K562 (cell line): ENCODE measurements around the gene NTN1. TPM values are rescaled to one million over a fixed set of nuclear protein-coding genes. Genes with fewer than 3 reads are reported as not detected.

ENCODE experiments used
- ATAC-seq: fragments of 200-7000 bp; cut with Tn5 transposase; 3 replicates; pipeline ENCODE4 v1.9.1; 2020; ENCODE audit warnings: moderate library complexity
- BruUV-seq: library from RNA; stranded (reverse); fragments of 400-500 nt; replicated peaks from 2 replicates; lab custom pipeline; 2021; lab: Mats Ljungman, UMichigan
- CTCF ChIA-PET: fragments of 300-600 bp; formaldehyde crosslinking; extraction: SDS; loops from one replicate; lab custom pipeline; 2021; ENCODE audit warnings: low intra/inter-chr PET ratio; lab: Yijun Ruan, JAX
- POLR2A ChIA-PET: fragments of 300-600, 350-650 bp; sonication (Branson Sonifier 250); formaldehyde crosslinking; extraction: SDS; loops from one replicate; lab custom pipeline; 2021; ENCODE audit warnings: antibody characterized with exemption, inconsistent platforms; lab: Yijun Ruan, JAX
- DNase-seq, 4 experiments: peaks; one replicate each; pipeline versions ENCODE4 v3.0.0 to v3.0.0-alpha.2; 2011 to 2018; ENCODE audit warnings: low spot score in 3 of 4, mixed read lengths in 3 of 4; ENCODE audit errors: extremely low read depth in 1 of 4
- FAIRE-seq: peaks from 2 replicates; lab custom pipeline; 2011; peaks lifted over from hg19 to GRCh38; lab: Jason Lieb, UNC
- H2AFZ ChIP-seq: 2 replicates; pipeline ENCODE4 v1.6.0; 2011; ENCODE audit warnings: low read depth, low read length, control low read depth, inconsistent platforms
- H3K27ac ChIP-seq: fragments of 200-600 bp; 3 replicates; pipeline ENCODE4 v1.8.0; 2011; ENCODE audit warnings: low read depth, mild to moderate bottlenecking, control low read depth, inconsistent platforms, low read length, moderate library complexity, mixed read lengths; ENCODE audit errors: extremely low read depth
- H3K27me3 ChIP-seq, 2 experiments: fragments of 300-600 bp in 1 of 2; 2 replicates in 1 of 2; 3 replicates in 1 of 2; pipeline versions ENCODE4 v1.6.0 to v1.8.0; 2011; ENCODE audit warnings: inconsistent platforms in 2 of 2, low read length in 2 of 2, mild to moderate bottlenecking in 1 of 2, mixed read lengths in 1 of 2, moderate library complexity in 1 of 2; ENCODE audit not compliant: control insufficient read depth in 2 of 2, insufficient read depth in 2 of 2
- H3K36me3 ChIP-seq: fragments of 300-600 bp; 3 replicates; pipeline ENCODE4 v1.8.0; 2011; ENCODE audit warnings: mild to moderate bottlenecking, low read length, inconsistent platforms; ENCODE audit not compliant: control insufficient read depth, insufficient read depth
- H3K4me1 ChIP-seq, 2 experiments: fragments of 200-600 bp in 1 of 2; replicated peaks in 1 of 2; 2 replicates in 1 of 2; 3 replicates in 1 of 2; pipeline versions ENCODE4 v1.5.1 to v1.8.0; 2011; ENCODE audit warnings: inconsistent platforms in 2 of 2, low read length in 2 of 2, mild to moderate bottlenecking in 1 of 2, mixed read lengths in 1 of 2, moderate library complexity in 1 of 2; ENCODE audit not compliant: control insufficient read depth in 2 of 2, insufficient read depth in 2 of 2
- H3K4me2 ChIP-seq: 2 replicates; pipeline ENCODE4 v1.6.1; 2011; ENCODE audit warnings: low read length, control low read depth, inconsistent platforms, mixed read lengths; ENCODE audit not compliant: insufficient read depth
- H3K4me3 ChIP-seq: fragments of 200-600 bp; sonication (generic), shearing (Covaris generic); 2 replicates; pipeline ENCODE4 v1.5.1; 2016; ENCODE audit warnings: control low read depth, inconsistent platforms
- H3K79me2 ChIP-seq: fragments of 200-600 bp; 3 replicates; pipeline ENCODE4 v1.8.0; 2011; ENCODE audit warnings: low read length, inconsistent platforms; ENCODE audit not compliant: control insufficient read depth, insufficient read depth
- H3K9ac ChIP-seq, 2 experiments: 2 replicates each; pipeline versions ENCODE4 v1.6.0 to v1.6.1; 2011; ENCODE audit warnings: low read depth in 2 of 2, low read length in 2 of 2, control low read depth in 1 of 2, inconsistent platforms in 1 of 2, mild to moderate bottlenecking in 1 of 2, mixed read lengths in 1 of 2; ENCODE audit not compliant: insufficient read depth in 1 of 2
- H3K9me1 ChIP-seq: one replicate; pipeline ENCODE4 v1.6.0; 2011; ENCODE audit warnings: inconsistent platforms, mild to moderate bottlenecking, low read length, moderate library complexity; ENCODE audit not compliant: control insufficient read depth, insufficient read depth
- H3K9me3 ChIP-seq: replicated peaks from 2 replicates; pipeline ENCODE4 v1.5.1; 2011; ENCODE audit warnings: low read depth, low read length, inconsistent platforms; ENCODE audit not compliant: control insufficient read depth, insufficient read depth
- H4K20me1 ChIP-seq: replicated peaks from 2 replicates; pipeline ENCODE4 v1.6.1; 2011; ENCODE audit warnings: low read length, inconsistent platforms, mixed read lengths; ENCODE audit not compliant: control insufficient read depth, insufficient read depth
- CTBP1 ChIP-seq: fragments of 450-650 bp; IDR thresholded peaks from 2 replicates; pipeline ENCODE4 v1.6.1; 2016; ENCODE audit warnings: borderline replicate concordance
- MBD2 ChIP-seq: sonication (generic); IDR thresholded peaks from 2 replicates; pipeline ENCODE4 v1.6.1; 2016; ENCODE audit warnings: low read depth, borderline replicate concordance
- PHTF2 ChIP-seq: fragments of 250-450 bp; sonication (Bioruptor Pico); IDR thresholded peaks from 2 replicates; pipeline ENCODE4 v1.5.0; 2021; ENCODE audit warnings: mild to moderate bottlenecking
- SIRT6 ChIP-seq: IDR thresholded peaks from one replicate; pipeline ENCODE4 v1.6.1; 2012; ENCODE audit warnings: low read depth, mild to moderate bottlenecking, control low read depth, inconsistent platforms, low read length, moderate library complexity
- SPI1 ChIP-seq: IDR thresholded peaks from 2 replicates; pipeline ENCODE4 v1.6.1; 2011; ENCODE audit warnings: low read depth, low read length, control low read depth, borderline replicate concordance
- ZFP91 ChIP-seq: sonication (generic); formaldehyde crosslinking; IDR thresholded peaks from 2 replicates; pipeline ENCODE4 v1.8.0; 2022; ENCODE audit warnings: mild to moderate bottlenecking, missing genetic modification reagents
- ZNF384 ChIP-seq: IDR thresholded peaks from 2 replicates; pipeline ENCODE4 v1.6.1; 2012; ENCODE audit warnings: low read depth, low read length, improper control_type of control experiment
- ZNF57 ChIP-seq: fragments of 450-650 bp; formaldehyde crosslinking; IDR thresholded peaks from 2 replicates; pipeline ENCODE4 v1.4.0; 2020; ENCODE audit warnings: mild to moderate bottlenecking, moderate library complexity
- ZNF586 ChIP-seq: fragments of 450-650 bp; formaldehyde crosslinking; conservative IDR thresholded peaks from 2 replicates; pipeline ENCODE4 v1.4.0; 2020; ENCODE audit warnings: mild to moderate bottlenecking, moderate library complexity
- ZNF695 ChIP-seq: fragments of 450-650 bp; formaldehyde crosslinking; IDR thresholded peaks from 2 replicates; pipeline ENCODE4 v1.4.0; 2020; ENCODE audit warnings: mild to moderate bottlenecking, moderate library complexity
- whole genome bisulfite sequencing: fragments of 100-300 bp; shearing (Covaris generic); methylation state at CpG from one replicate; pipeline ENCODE4 v1.1.6; 2016; ENCODE audit warnings: low coverage, mixed read lengths; ENCODE audit not compliant: insufficient coverage; ENCODE audit errors: missing lambda C conversion rate; 5-methylcytosine and 5-hydroxymethylcytosine counted together
- in situ Hi-C: fragments of 300-500 bp; cut with MboI; formaldehyde crosslinking; loops from 4 replicates; pipeline ENCODE4 v1.15.0; 2018; ENCODE audit warnings: inconsistent platforms, mixed read lengths
- intact Hi-C: fragments of 100-400 bp; cut with micrococcal nuclease; formaldehyde crosslinking; loops from 2 replicates; pipeline ENCODE4 v1.14.2; 2022
- polyA plus RNA-seq, 8 experiments: library from polyadenylated mRNA; depleted of rRNA in 4 of 8; stranded (reverse) in 5 of 8; unstranded in 3 of 8; fragments of >200 nt; fragmentation: Nextera tagmentation in 2 of 8; fragmentation: Illumina TruSeq in 1 of 8; extraction: Ambion mirVana in 2 of 8; extraction: Trizol in 1 of 8; gene quantifications; 2 replicates each; pipeline versions ENCODE4 v1.2.1 to v1.2.3, GENCODE V29; 2011 to 2014; ENCODE audit warnings: inconsistent platforms in 1 of 8, missing spikeins in 1 of 8
- total RNA-seq, 7 experiments: library from RNA; depleted of rRNA in 6 of 7; stranded (reverse); fragments of >200 nt in 6 of 7; fragmentation: Illumina TruSeq in 2 of 7; extraction: Trizol in 2 of 7; gene quantifications; 2 replicates each; pipeline versions ENCODE4 v1.2.1 to v1.2.3, GENCODE V29; 2011 to 2021; ENCODE audit warnings: low replicate concordance in 1 of 7

Gene NTN1
- total and polyA plus RNA-seq, 9 of the 15 experiments (the other 6 are each of a cell fraction or from before 2014, with no cell fraction given) = 0.02 TPM; not detected in 8

GRCh38 chr17:9235346-9235745, 214.0 kb downstream of the NTN1 start:
- no peaks in the 10 kb centered on the region for H3K9me1 ChIP-seq
- H4K20me1 ChIP-seq = 0 out of 2 replicates have a peak, but pooled peaks cover 5% of the 10 kb centered on the region
- TF ChIP-seq SIRT6 (no peak), ZFP91 (CRISPR knock-in tag) (no peak), MBD2 (no peak), CTBP1 (no peak), ZNF384 (no peak), SPI1 (no peak), PHTF2 (no peak), ZNF695 (CRISPR knock-in tag) (no peak), ZNF57 (no peak), ZNF586 (no peak)
- no peaks in the 10 kb centered on the region for H3K36me3 ChIP-seq
- POLR2A ChIA-PET = no interaction called here
- in situ Hi-C loops = no loop called here
- intact Hi-C loops = no loop called here
- no peak for ATAC-seq
- WGBS = 3% methylated on average over 4 of the region's 4 CpGs
- FAIRE-seq = no peak
- H3K4me2 ChIP-seq = no peak overlapping the region
- BruUV-seq = no TSS peak
- peaks cover 0 to 28% of the 10 kb centered on the region in 2 experiments; a peak in 2 of 5 replicates for H3K27me3 ChIP-seq
- no peaks in the 10 kb centered on the region for H3K9me3 ChIP-seq
- no peak for DNase-seq
- CTCF ChIA-PET = no interaction called here
- peaks cover 0 to 11% of the 10 kb centered on the region in 2 experiments; a peak in 2 of 5 replicates for H3K4me1 ChIP-seq
- H2AFZ ChIP-seq = no peak overlapping the region
- H3K9ac ChIP-seq = no peak overlapping the region
- no peak overlapping the region for H3K27ac ChIP-seq
- no peaks in the 10 kb centered on the region for H3K79me2 ChIP-seq
- H3K4me3 ChIP-seq = no peak overlapping the region
